ENCODE data around the gene ZBTB40.

DNA sequence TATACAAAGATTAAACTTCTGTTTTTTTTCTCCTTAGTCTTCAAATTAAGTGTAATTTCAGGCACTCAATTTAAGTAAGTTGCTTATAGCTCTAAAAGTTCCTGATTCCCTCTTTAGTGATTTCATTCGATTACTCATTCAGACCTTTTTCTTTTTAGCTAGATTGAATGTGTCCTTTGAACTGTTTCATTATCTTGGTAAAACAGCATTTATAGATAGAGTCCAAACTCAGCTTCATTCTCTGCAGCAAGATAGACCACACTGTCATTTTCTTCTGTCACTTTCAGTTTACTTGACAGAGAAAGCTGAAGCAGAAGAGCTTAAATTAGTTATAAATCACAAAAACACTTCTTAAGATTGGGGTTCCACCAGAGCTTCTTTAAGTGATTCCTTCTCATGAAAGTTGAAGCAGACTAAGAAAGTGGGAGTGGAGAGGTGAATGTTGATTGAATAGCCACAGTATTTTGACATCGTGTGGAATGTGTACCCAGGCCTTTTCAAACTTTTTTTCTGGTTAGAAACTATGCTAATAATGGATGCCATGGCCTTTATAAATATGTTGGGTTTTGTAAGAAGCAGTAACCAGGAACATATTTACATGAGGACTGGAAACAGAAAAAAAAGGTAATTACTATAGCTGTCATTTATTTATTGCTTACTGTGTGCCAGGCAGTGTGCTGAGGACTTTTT, 52.2 kb downstream of the ZBTB40 start:
- TF ChIP-seq, protein P1, sequence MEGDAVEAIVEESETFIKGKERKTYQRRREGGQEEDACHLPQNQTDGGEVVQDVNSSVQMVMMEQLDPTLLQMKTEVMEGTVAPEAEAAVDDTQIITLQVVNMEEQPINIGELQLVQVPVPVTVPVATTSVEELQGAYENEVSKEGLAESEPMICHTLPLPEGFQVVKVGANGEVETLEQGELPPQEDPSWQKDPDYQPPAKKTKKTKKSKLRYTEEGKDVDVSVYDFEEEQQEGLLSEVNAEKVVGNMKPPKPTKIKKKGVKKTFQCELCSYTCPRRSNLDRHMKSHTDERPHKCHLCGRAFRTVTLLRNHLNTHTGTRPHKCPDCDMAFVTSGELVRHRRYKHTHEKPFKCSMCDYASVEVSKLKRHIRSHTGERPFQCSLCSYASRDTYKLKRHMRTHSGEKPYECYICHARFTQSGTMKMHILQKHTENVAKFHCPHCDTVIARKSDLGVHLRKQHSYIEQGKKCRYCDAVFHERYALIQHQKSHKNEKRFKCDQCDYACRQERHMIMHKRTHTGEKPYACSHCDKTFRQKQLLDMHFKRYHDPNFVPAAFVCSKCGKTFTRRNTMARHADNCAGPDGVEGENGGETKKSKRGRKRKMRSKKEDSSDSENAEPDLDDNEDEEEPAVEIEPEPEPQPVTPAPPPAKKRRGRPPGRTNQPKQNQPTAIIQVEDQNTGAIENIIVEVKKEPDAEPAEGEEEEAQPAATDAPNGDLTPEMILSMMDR (IDR thresholded peaks at IDR 0.05): no peak
- TF ChIP-seq POLR2AphosphoS5 (IDR thresholded peaks at IDR 0.05) (no peak), EP300 (IDR thresholded peaks at IDR 0.05) (no peak)
